Lower leg skin (tissue), 3 donors: ENCODE measurements around the gene SHLD2.

Source experiments
- POLR2A ChIP-seq, 2 donors: fragments of 450-650 bp; IDR thresholded peaks; one replicate each; pipeline ENCODE4 v1.6.1; 2016 to 2017; ENCODE audit warnings: antibody characterized with exemption in 2 of 2, mild to moderate bottlenecking in 1 of 2, moderate library complexity in 1 of 2
- TF ChIP-seq, protein P1 (sequence below), 3 donors: fragments of 450-650 bp; IDR thresholded peaks; one replicate each; pipeline ENCODE4 v1.5.1; 2016; ENCODE audit warnings: antibody characterized with exemption in 3 of 3, mild to moderate bottlenecking in 3 of 3, moderate library complexity in 2 of 3

DNA sequence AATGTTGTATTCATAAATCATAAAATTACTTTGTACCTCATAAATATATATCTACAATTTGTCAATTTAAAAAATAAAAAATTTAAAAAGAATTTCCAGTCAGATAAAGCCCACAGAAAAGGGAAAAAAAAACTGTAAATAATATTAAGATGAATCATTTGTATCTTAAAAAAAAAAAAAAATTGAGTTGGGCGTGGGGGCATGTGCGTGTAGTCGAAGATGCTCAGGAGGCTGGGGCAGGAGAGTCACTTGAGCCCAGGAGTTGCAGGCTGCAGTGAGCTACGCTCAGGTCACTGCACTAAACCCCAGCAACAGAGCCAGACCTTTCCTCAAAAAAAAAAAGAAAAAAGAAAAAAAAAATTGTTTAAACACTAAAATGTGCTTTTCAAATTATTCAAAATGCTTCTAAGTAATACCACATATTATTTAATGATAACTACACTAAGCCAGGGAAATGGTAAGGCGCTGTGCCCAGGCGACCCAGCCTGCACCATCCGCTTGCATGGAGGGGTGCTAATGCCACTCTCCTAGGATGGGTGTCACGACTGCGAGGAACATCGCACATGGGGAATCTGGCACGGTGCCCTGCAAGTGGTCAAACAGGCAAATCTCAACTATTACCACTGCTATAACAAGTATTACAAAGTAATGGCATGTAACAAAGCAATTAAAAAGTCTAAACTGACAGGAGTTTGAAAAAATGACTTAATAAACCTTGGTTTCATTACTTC is 15.7 kb upstream of the SHLD2 start:
- TF ChIP-seq, protein P1, sequence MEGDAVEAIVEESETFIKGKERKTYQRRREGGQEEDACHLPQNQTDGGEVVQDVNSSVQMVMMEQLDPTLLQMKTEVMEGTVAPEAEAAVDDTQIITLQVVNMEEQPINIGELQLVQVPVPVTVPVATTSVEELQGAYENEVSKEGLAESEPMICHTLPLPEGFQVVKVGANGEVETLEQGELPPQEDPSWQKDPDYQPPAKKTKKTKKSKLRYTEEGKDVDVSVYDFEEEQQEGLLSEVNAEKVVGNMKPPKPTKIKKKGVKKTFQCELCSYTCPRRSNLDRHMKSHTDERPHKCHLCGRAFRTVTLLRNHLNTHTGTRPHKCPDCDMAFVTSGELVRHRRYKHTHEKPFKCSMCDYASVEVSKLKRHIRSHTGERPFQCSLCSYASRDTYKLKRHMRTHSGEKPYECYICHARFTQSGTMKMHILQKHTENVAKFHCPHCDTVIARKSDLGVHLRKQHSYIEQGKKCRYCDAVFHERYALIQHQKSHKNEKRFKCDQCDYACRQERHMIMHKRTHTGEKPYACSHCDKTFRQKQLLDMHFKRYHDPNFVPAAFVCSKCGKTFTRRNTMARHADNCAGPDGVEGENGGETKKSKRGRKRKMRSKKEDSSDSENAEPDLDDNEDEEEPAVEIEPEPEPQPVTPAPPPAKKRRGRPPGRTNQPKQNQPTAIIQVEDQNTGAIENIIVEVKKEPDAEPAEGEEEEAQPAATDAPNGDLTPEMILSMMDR (IDR thresholded peaks at IDR 0.05) = no peak
- no peak for TF ChIP-seq POLR2A (IDR thresholded peaks at IDR 0.05)
